ENCODE results near the gene UBE2Q2.
"Not testable (repeated sequence)": the region's sequence is repeated elsewhere in the genome, so short reads cannot be mapped to it uniquely, and the experiment has no call there.

UBE2Q2 gene

GRCh38 chr15:75827691-75828090 lies 15.6 kb upstream of the UBE2Q2 start:
- DNase-seq: no peak

- DNase-seq: no peak
These were observed 14.8 kb upstream of the UBE2Q2 start for GRCh38 chr15:75828429-75828828.

- DNase-seq: no peak
These were observed 12.1 kb upstream of the UBE2Q2 start for GRCh38 chr15:75830910-75831805.

- DNase-seq: no peak
These were observed 11.5 kb upstream of the UBE2Q2 start for GRCh38 chr15:75831806-75832102.

GRCh38 chr15:75832114-75832513 lies 11.1 kb upstream of the UBE2Q2 start:
- no peak for DNase-seq

GRCh38 chr15:75834021-75834420 lies 9.2 kb upstream of the UBE2Q2 start:
- DNase-seq: no peak

- no peak for DNase-seq
These were observed 7.0 kb upstream of the UBE2Q2 start for GRCh38 chr15:75835990-75836958.

- DNase-seq: peak; percentile 64
These were observed 6.3 kb upstream of the UBE2Q2 start for GRCh38 chr15:75836959-75837334.

GRCh38 chr15:75840659-75841058 lies 2.6 kb upstream of the UBE2Q2 start:
- DNase-seq: no peak

GRCh38 chr15:75841626-75842025 lies 1.6 kb upstream of the UBE2Q2 start:
- no peak for DNase-seq

GRCh38 chr15:75843678-75844581 lies 683 bp downstream of the UBE2Q2 start:
- DNase-seq: peak; percentile 34

- peak; percentile 24 for DNase-seq
These were observed 1.5 kb downstream of the UBE2Q2 start for GRCh38 chr15:75844629-75845335.

GRCh38 chr15:75849167-75849566 lies 5.9 kb downstream of the UBE2Q2 start:
- DNase-seq: no peak

GRCh38 chr15:75850708-75851107 lies 7.5 kb downstream of the UBE2Q2 start:
- no peak for DNase-seq

GRCh38 chr15:75851566-75851965 lies 8.3 kb downstream of the UBE2Q2 start:
- DNase-seq: not testable (repeated sequence)

- no peak for DNase-seq
These were observed 14.6 kb downstream of the UBE2Q2 start for GRCh38 chr15:75857886-75858285.

GRCh38 chr15:75861750-75862402 lies 18.6 kb downstream of the UBE2Q2 start:
- DNase-seq: no peak

GRCh38 chr15:75862796-75863195 lies 19.5 kb downstream of the UBE2Q2 start:
- DNase-seq: no peak

GRCh38 chr15:75864213-75865059 lies 21.2 kb downstream of the UBE2Q2 start:
- no peak for DNase-seq

- DNase-seq: not testable (repeated sequence)
These were observed 22.8 kb downstream of the UBE2Q2 start for GRCh38 chr15:75866045-75866444.

- no peak for DNase-seq
These were observed 23.7 kb downstream of the UBE2Q2 start for GRCh38 chr15:75866916-75867315.

Measured in CD4-positive, alpha-beta T cell treated with Interleukin-15 for 1 hour (primary cell).